Endothelial cell of umbilical vein (primary cell): ENCODE results near the gene CRYGN. TPM values are rescaled to one million over a fixed set of nuclear protein-coding genes. Genes with fewer than 3 reads are reported as not detected.

Experiments
- BruUV-seq: library from RNA; stranded (reverse); fragments of 400-500 nt; replicated peaks from 2 replicates; lab custom pipeline; 2021; lab: Mats Ljungman, UMichigan
- CTCF ChIA-PET: fragments of 300-600, 350-600 bp; sonication (Branson Sonifier 250); formaldehyde crosslinking; loops from one replicate; lab custom pipeline; 2021; ENCODE audit warnings: antibody characterized with exemption, inconsistent platforms; lab: Charles Lee
- POLR2A ChIA-PET: fragments of 300-600, 350-600 bp; sonication (Branson Sonifier 250); formaldehyde crosslinking; loops from one replicate; lab custom pipeline; 2021; ENCODE audit warnings: antibody characterized with exemption, inconsistent platforms; lab: Charles Lee
- DNase-seq: peaks from one replicate; pipeline ENCODE4 v3.0.0-alpha.2; 2011; ENCODE audit warnings: low read depth, low spot score
- FAIRE-seq: peaks from 2 replicates; lab custom pipeline; 2011; peaks lifted over from hg19 to GRCh38; lab: Jason Lieb, UNC
- H2AFZ ChIP-seq: 2 replicates; pipeline ENCODE4 v1.6.0; 2012; ENCODE audit warnings: low read depth, low read length, control low read depth, inconsistent platforms
- H3K27ac ChIP-seq: 2 replicates; pipeline ENCODE4 v1.5.1; 2011; ENCODE audit warnings: low read depth, mild to moderate bottlenecking, control low read depth, low read length, moderate library complexity; ENCODE audit not compliant: insufficient read depth
- H3K27me3 ChIP-seq, 2 experiments: 2 replicates each; pipeline versions ENCODE4 v1.6.0 to v1.6.1; 2011; ENCODE audit warnings: low read length in 2 of 2, mixed read lengths in 1 of 2; ENCODE audit not compliant: control insufficient read depth in 2 of 2, insufficient read depth in 2 of 2
- H3K36me3 ChIP-seq, 2 experiments: 2 replicates in 1 of 2; 3 replicates in 1 of 2; pipeline ENCODE4 v1.5.1; 2011; ENCODE audit warnings: low read length in 2 of 2, mild to moderate bottlenecking in 1 of 2, moderate library complexity in 1 of 2; ENCODE audit not compliant: control insufficient read depth in 2 of 2, insufficient read depth in 2 of 2; ENCODE audit errors: extremely low read depth in 1 of 2
- H3K4me1 ChIP-seq: 3 replicates; pipeline ENCODE4 v1.5.1; 2011; ENCODE audit warnings: mild to moderate bottlenecking, low read length; ENCODE audit not compliant: control insufficient read depth, insufficient read depth; ENCODE audit errors: extremely low read depth
- H3K4me2 ChIP-seq: 2 replicates; pipeline ENCODE4 v1.6.1; 2011; ENCODE audit warnings: low read length, control low read depth, mixed read lengths; ENCODE audit not compliant: insufficient read depth
- H3K4me3 ChIP-seq, 3 experiments: fragments of 200-600 bp in 1 of 3; sonication (generic), shearing (Covaris generic) in 1 of 3; replicated peaks in 1 of 3; 2 replicates each; pipeline ENCODE4 v1.5.1; 2011 to 2016; ENCODE audit warnings: control low read depth in 3 of 3, low read length in 3 of 3, mild to moderate bottlenecking in 2 of 3, inconsistent platforms in 1 of 3, low read depth in 1 of 3, moderate library complexity in 1 of 3; ENCODE audit not compliant: insufficient read depth in 1 of 3
- H3K79me2 ChIP-seq: 2 replicates; pipeline ENCODE4 v1.6.0; 2012; ENCODE audit warnings: low read length, inconsistent platforms; ENCODE audit not compliant: control insufficient read depth, insufficient read depth
- H3K9ac ChIP-seq: replicated peaks from 2 replicates; pipeline ENCODE3; 2011; ENCODE audit warnings: low read length, control low read depth; ENCODE audit not compliant: insufficient read depth; ENCODE audit errors: extremely low read depth
- H3K9me1 ChIP-seq: replicated peaks from 3 replicates; pipeline ENCODE4 v1.6.0; 2011; ENCODE audit warnings: mild to moderate bottlenecking, low read length; ENCODE audit not compliant: control insufficient read depth, insufficient read depth; ENCODE audit errors: extremely low read depth
- H3K9me3 ChIP-seq: replicated peaks from 2 replicates; pipeline ENCODE4 v1.5.1; 2012; ENCODE audit warnings: low read length, inconsistent platforms; ENCODE audit not compliant: control insufficient read depth, insufficient read depth
- H4K20me1 ChIP-seq: replicated peaks from 2 replicates; pipeline ENCODE3; 2011; ENCODE audit warnings: mild to moderate bottlenecking, low read length; ENCODE audit not compliant: control insufficient read depth, insufficient read depth; ENCODE audit errors: extremely low read depth
- EZH2 ChIP-seq: IDR thresholded peaks from 2 replicates; pipeline ENCODE4 v1.6.1; 2012; ENCODE audit warnings: borderline replicate concordance, low read depth, mild to moderate bottlenecking, moderate library complexity, low read length, inconsistent platforms; ENCODE audit not compliant: severe bottlenecking
- FOS ChIP-seq: IDR thresholded peaks from 2 replicates; pipeline ENCODE4 v1.6.1; 2011; ENCODE audit warnings: mild to moderate bottlenecking, low read length, moderate library complexity, borderline replicate concordance; ENCODE audit not compliant: insufficient read depth
- GATA2 ChIP-seq: IDR thresholded peaks from 2 replicates; pipeline ENCODE4 v1.7.0; 2011; ENCODE audit warnings: low read depth, mild to moderate bottlenecking, moderate library complexity, mixed read lengths, low read length; ENCODE audit not compliant: insufficient read length, insufficient read depth
- JUN ChIP-seq: IDR thresholded peaks from 2 replicates; pipeline ENCODE4 v1.6.1; 2011; ENCODE audit warnings: borderline replicate concordance, low read depth; ENCODE audit not compliant: insufficient read length, insufficient read depth
- MAX ChIP-seq: IDR thresholded peaks from 2 replicates; pipeline ENCODE4 v1.6.1; 2011; ENCODE audit not compliant: insufficient read depth, insufficient read length
- MYC ChIP-seq: IDR thresholded peaks from one replicate; pipeline ENCODE4 v1.6.1; 2011; ENCODE audit warnings: mild to moderate bottlenecking, low read depth, low read length
- POLR2A ChIP-seq: IDR thresholded peaks from 2 replicates; pipeline ENCODE4 v1.6.1; 2012; ENCODE audit warnings: low read depth, mild to moderate bottlenecking, control low read depth, low read length
- dilution Hi-C: fragments of 300-500 bp; cut with MboI; formaldehyde crosslinking; loops from one replicate; pipeline ENCODE4 v1.15.0; 2019; ENCODE audit warnings: low sequenced_read_pairs; ENCODE audit not compliant: extremely low pct_ligation_motif_present
- intact Hi-C: fragments of 100-400 bp; cut with micrococcal nuclease; formaldehyde crosslinking; loops from one replicate; pipeline ENCODE4 v1.10.0; 2022
- polyA plus RNA-seq, 4 experiments: library from polyadenylated mRNA; depleted of rRNA in 3 of 4; stranded (reverse) in 3 of 4; unstranded in 1 of 4; fragments of >200 nt; gene quantifications; 2 replicates each; pipeline versions ENCODE4 v1.2.1 to v1.2.3, GENCODE V29; 2011 to 2012; ENCODE audit warnings: missing spikeins in 1 of 4
- total RNA-seq: library from RNA; stranded (reverse); gene quantifications from 2 replicates; pipeline ENCODE4 v1.2.3, GENCODE V29; 2021

Gene CRYGN
- total and polyA plus RNA-seq, 2 donors (not counting 3 experiments of a cell fraction or from before 2014, with no cell fraction given): not detected

- POLR2A ChIA-PET: no interaction called here
- intact Hi-C loops (no loop called here), dilution Hi-C loops (no loop called here)
- H3K9me3 ChIP-seq: no peaks in the 10 kb centered on the region
- CTCF ChIA-PET: no interaction called here
- peaks cover 9 to 22% of the 10 kb centered on the region in 2 experiments for H3K36me3 ChIP-seq
- peaks cover 70% of the 10 kb centered on the region for H3K79me2 ChIP-seq
- FAIRE-seq (no peak), DNase-seq (no peak)
- no peak overlapping the region for H3K4me2 ChIP-seq
- H3K4me1 ChIP-seq: peaks cover 21% of the 10 kb centered on the region
- no peaks in the 10 kb centered on the region for H3K9me1 ChIP-seq
- no peak overlapping the region for H3K4me3 ChIP-seq
- no peak overlapping the region for H2AFZ ChIP-seq
- no peak overlapping the region for H3K27ac ChIP-seq
- peaks cover 26% of the 10 kb centered on the region for H4K20me1 ChIP-seq
- no peaks in the 10 kb centered on the region for H3K27me3 ChIP-seq
- BruUV-seq: no TSS peak
- no peak overlapping the region for H3K9ac ChIP-seq
- TF ChIP-seq JUN: no peak
- no peak for TF ChIP-seq POLR2A
- no peak for TF ChIP-seq EZH2
- no peak for TF ChIP-seq MAX
- no peak for TF ChIP-seq GATA2
- no peak for TF ChIP-seq FOS
These were observed 47.3 kb upstream of the CRYGN start for GRCh38 chr7:151487228-151487627.

- POLR2A ChIA-PET: no interaction called here
- Histone ChIP-seq H3K9me1 (no peaks in the 10 kb centered on the region), H3K79me2 (peaks cover 71% of the 10 kb centered on the region), H3K4me3 (no peak overlapping the region), H2AFZ (no peak overlapping the region), H3K4me2 (peak overlapping the region; percentile 62), H3K9me3 (no peaks in the 10 kb centered on the region), H3K27ac (no peak overlapping the region), H4K20me1 (peaks cover 35% of the 10 kb centered on the region), H3K9ac (no peak overlapping the region), H3K27me3 (no peaks in the 10 kb centered on the region), H3K36me3 (peaks cover 9 to 22% of the 10 kb centered on the region in 2 experiments), H3K4me1 (peaks cover 21% of the 10 kb centered on the region)
- DNase-seq: no peak
- intact Hi-C loops (no loop called here), dilution Hi-C loops (no loop called here)
- no peak for FAIRE-seq
- BruUV-seq: no TSS peak
- CTCF ChIA-PET: interaction anchor here (1.1 to 1.8 kb wide), 6 partner anchors 10 to 268 kb away, joined by 3 to 6 read pairs (median 4); no protein-coding TSS in a partner anchor
- TF ChIP-seq FOS: no peak
- no peak for TF ChIP-seq MYC
These were observed 46.1 kb upstream of the CRYGN start for GRCh38 chr7:151486074-151486473.
